CD4-positive, alpha-beta T cell treated with Interleukin-6 for 4 hours (primary cell): Measurements from ENCODE around the gene TLR8.
A peak's percentile ranks its signal among the peaks of the same experiment; 100 is the strongest.
"Not testable (repeated sequence)": the region's sequence is repeated elsewhere in the genome, so short reads cannot be mapped to it uniquely, and the experiment has no call there.

Source experiments
- DNase-seq: peaks from one replicate; pipeline ENCODE4 v3.0.0-alpha.2; 2020; ENCODE audit warnings: mixed read lengths

Gene TLR8

DNA sequence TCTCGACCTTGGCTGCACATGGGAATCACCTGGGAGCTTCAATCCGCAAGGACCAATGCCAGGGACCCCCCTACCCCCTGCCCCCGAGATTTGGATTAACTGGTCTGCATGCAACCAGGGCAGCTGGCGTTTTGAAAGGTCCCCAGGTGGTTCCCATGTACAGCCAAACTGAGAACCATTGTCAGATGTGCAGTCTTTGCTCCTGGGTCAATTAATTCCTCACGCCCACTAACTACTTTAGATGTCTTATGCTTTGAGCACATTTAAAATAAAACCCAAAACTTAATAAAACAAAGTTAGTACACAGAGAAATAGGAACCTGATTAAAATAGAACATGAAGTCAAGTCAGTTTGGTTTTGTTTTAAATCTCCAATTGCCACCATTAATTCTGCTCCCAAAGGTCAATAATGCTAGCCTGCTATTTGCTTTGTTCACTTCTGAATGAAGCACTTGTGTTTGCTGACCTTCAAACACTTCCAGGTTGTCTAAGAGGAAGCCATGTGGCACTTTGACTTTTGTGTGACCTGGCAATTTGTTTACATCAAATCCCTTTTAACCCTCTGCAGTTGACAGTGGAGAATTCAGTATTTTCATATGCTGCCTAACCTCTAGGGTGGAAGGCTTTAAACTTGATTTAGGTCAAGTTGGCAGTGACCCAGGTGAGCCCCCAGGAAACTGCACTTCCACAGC is 41.3 kb downstream of the TLR8 start:
- no peak for DNase-seq

GRCh38 chrX:12948495-12948894 is 42.1 kb downstream of the TLR8 start:
- no peak for DNase-seq

- DNase-seq: no peak
These were observed 42.9 kb downstream of the TLR8 start for GRCh38 chrX:12949205-12949926.

GRCh38 chrX:12949927-12950656 is 43.7 kb downstream of the TLR8 start:
- DNase-seq: peak; percentile 86

GRCh38 chrX:12950851-12951594 is 44.6 kb downstream of the TLR8 start:
- DNase-seq: peak; percentile 80

- DNase-seq: peak; percentile 38
These were observed 45.2 kb downstream of the TLR8 start for GRCh38 chrX:12951595-12951975.

- DNase-seq: peak; percentile 48
These were observed 47.0 kb downstream of the TLR8 start for GRCh38 chrX:12953420-12953819.

- no peak for DNase-seq
These were observed 48.0 kb downstream of the TLR8 start for GRCh38 chrX:12954376-12954775.

DNA sequence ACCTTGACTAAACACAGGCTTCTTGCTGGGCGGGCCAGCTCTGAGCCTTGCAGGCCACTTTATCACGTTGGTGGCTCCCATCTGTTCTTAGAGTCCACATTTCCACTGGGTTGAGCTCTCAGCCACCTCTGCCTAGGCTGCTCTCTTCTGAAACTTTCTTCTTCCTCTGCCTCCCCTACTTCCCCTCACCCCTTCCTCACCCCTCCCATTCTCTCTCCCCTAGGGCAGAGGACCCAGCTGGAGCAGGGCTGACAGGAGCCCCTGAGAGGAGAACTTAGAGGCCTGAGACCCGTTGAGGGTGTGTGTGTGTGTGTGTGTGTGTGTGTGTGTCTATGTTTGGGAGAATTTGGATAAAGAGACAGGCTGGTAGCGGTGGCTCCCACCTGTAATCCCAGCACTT is 48.6 kb downstream of the TLR8 start:
- DNase-seq: peak; percentile 38

DNA sequence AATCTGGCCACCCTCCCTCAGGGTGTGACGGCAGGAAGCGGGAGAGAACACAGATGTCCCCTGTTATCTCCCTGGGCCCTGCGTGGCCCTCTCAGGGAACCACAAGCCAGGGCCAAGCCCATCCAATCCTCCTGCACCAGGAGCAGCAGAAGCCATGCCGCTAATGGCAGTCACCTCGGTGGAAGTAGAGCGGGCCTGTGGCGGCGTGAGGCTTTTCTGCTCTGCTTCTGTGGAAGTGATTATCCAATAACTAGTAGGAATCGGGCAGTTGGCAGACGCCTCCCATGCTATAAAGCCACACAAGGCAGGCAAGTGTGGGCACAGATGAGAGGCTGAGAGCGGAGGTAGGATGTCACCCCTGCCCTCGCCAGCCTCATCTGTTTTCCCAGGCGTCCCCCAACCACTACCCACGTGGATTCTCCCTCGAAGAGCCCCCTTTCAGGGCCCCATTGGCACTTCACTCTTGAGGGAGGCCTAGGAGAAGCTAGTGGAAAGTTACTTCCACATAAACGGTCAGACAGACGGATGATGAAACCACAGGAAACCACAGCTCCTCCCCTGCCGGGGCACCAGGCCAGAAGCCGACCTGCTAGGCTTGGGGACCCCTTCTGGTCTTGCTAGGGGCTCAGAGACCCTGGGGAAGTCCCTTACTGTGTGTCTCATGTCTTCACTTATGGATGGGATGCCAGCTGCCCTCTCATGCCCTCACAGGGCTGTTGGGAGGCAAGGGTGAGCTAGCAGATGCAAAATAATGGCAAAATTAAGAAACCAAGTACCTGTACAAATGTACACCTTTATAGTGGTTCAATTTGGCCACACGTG is 49.7 kb downstream of the TLR8 start:
- peak; percentile 76 for DNase-seq

DNA sequence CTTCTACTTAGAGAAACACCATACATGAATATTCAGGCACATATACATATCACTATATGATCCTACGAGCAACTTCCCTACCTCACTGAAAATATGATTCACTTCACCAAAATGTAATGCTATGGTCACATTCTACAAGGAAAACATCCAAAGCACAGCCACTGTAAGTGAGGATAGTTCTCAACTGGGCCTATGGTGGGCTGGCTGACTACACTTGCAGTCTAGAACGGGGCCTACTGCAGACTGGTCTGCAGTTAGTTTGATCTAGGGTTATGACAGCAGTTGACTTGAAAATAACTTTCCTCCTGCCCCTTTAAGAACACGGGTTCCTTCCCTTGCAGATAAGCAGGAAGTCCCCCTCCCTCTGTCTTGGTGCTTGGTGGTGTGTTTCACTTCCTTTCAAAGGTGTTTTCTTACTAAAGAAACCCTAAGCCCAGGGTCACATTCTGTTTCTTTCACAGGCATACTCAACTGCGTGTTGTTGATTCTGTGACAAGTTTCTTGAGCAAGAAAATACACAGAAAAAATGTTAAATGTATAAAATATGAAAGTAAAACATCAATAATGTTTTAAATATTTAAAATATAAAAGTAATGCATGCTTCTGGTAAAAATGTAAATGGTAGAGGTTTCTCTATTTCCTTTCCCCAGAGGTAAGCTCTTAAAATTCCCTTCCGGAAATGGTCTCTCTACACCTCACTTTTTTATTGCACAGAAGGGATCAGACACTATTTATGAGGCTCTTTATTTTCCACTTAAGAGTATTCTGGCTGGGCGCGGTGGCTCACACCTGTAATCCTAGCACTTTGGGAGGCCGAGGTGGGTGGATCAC is 50.5 kb downstream of the TLR8 start:
- peak; percentile 72 for DNase-seq

DNA sequence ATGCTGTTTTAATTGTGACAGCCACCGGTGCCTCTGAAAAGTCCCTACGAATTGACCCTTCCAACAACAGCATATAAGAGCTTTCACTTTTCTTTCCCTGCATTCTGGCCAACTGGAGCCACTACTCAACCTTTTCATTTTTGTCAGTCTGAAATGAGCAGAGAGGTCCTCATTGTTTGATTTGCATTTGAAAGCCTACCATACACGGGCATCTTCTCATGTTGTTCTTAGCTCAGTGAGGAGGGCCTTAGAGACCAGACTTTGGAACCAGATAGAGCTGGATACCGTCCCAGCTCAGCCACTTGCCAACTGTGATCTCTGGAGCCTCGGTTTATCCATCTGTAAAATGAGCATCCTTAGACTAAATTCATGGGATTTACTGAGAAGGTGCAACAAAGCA is 51.6 kb downstream of the TLR8 start:
- no peak for DNase-seq

DNA sequence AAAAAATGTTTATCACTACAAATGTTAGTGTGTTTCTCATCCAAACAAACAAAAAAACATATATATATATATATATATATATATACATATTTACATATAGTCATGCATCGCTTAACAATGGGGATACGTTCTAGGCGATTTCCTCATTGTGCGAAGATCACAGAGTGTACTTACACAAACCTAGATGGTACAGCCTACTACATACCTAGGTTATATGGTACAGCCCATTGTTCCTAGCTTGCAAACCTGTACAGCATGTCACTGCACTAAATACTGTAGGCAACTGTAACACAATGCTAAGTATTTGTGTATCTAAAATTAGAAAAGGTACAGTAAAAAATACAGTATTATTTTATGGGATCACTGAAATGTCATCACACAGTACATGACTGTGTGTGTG is 52.0 kb downstream of the TLR8 start:
- DNase-seq: no peak

- DNase-seq: no peak
These were observed 54.8 kb downstream of the TLR8 start for GRCh38 chrX:12961196-12961718.

DNA sequence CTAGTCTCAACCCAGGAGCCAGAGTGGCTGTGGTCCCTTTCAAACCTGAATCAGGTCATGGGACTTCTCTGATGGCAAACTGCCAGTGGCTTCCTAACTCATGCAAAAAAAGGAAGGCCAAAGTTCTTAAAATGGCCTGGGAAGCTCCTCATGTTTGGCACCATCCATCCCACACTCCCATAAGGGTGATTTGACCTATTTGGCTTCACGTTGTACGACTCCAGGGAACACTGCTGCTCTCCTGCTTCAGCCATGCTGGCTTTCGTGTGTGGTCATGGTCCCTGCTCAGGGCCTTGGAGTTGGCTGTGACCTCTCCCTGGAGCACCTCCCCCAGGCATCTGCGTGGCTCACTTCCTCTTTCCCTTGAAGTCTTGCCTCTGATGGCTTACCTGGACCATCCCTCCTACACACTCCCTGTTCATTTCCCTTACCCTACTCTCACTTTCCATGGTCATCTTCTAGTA is 55.7 kb downstream of the TLR8 start:
- DNase-seq: no peak

GRCh38 chrX:12963210-12963850 is 56.9 kb downstream of the TLR8 start:
- DNase-seq: not testable (repeated sequence)

DNA sequence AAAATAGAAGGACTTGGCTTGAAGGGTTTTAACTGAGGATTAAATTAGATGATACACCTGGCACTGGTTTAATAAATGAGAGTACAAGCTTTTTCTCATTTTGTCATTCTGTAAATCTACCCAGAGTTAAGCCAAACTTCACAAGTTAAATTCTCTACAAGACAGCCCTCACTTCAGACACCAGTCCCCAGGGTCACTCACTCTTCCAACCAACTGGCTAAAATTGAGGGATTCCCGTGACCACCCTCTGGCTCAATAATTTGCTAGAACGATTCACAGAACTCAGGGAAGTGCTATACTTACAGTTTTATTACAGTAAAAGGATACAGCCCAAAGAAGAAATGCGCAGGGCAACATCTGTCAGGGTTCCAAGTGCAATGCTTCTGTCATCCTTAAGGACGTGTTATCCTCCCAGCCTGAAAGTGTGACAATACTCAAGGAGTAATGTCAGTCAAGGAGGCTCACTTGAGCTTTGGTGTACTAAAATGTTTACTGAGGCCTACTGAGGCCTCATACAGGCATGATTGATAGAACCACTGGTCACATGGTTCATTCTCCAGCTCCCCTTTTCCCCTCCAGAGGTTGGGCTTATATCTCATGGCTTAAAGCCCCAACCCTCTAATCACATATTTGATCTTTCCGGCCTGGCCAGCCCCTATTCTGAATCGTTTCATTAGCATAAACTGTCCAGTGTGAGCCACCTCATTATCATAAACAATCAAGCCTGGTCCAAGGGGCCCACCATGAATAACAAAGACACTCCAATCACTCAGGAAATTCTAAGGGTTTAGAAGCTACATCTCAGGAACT is 58.9 kb downstream of the TLR8 start:
- DNase-seq: no peak

DNA sequence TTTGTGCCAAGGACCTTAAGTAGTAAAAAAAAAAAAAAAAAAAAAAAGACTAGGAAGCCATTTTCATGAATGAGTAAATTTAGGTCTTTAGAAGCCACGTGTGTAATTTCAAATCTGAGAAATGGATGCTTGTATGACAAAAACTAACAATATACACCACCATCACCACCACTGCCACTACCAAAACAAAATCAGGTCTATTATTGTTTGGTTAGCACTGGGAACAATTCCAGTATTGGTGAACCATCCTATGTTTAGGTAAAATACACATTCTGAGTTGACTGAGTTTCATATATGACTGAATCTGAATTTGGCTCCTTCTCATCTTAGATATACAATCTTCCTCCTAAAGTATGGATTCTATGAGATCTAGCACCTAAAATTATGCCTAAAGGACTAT is 59.7 kb downstream of the TLR8 start:
- DNase-seq: no peak

- DNase-seq: peak; percentile 57
These were observed 61.5 kb downstream of the TLR8 start for GRCh38 chrX:12967711-12968465.
